ENCODE data around the gene TSPAN12.
"Not testable (repeated sequence)": the region's sequence is repeated elsewhere in the genome, so short reads cannot be mapped to it uniquely, and the experiment has no call there.

Gene TSPAN12

GRCh38 chr7:120857588-120858573 lies at the start of gene TSPAN12:
Gene TSPAN12 (minus strand): TSS chr7:120858144. CDS start chr7:120856763, 1,381 bp downstream.
- peak; percentile 62 for DNase-seq

GRCh38 chr7:120898715-120899499 lies 41.0 kb upstream of the TSPAN12 start:
- no peak for DNase-seq

- not testable (repeated sequence) for DNase-seq
Observed at GRCh38 chr7:120895253-120895652, 37.3 kb upstream of the TSPAN12 start.

GRCh38 chr7:120885602-120886001 lies 27.7 kb upstream of the TSPAN12 start:
- DNase-seq = not testable (repeated sequence)

- DNase-seq = no peak
Observed at GRCh38 chr7:120877701-120878100, 19.8 kb upstream of the TSPAN12 start.

- DNase-seq = no peak
Observed at GRCh38 chr7:120876922-120877321, 19.0 kb upstream of the TSPAN12 start.

- DNase-seq = no peak
Observed at GRCh38 chr7:120874722-120875121, 16.8 kb upstream of the TSPAN12 start.

- no peak for DNase-seq
Observed at GRCh38 chr7:120874016-120874415, 16.1 kb upstream of the TSPAN12 start.

- no peak for DNase-seq
Observed at GRCh38 chr7:120873401-120873800, 15.5 kb upstream of the TSPAN12 start.

- no peak for DNase-seq
Observed at GRCh38 chr7:120869700-120870099, 11.8 kb upstream of the TSPAN12 start.

GRCh38 chr7:120867932-120868331 lies 10.0 kb upstream of the TSPAN12 start:
- no peak for DNase-seq

GRCh38 chr7:120865191-120865981 lies 7.4 kb upstream of the TSPAN12 start:
- no peak for DNase-seq

GRCh38 chr7:120864141-120864900 lies 6.4 kb upstream of the TSPAN12 start:
- DNase-seq = no peak

GRCh38 chr7:120862987-120863590 lies 5.1 kb upstream of the TSPAN12 start:
- DNase-seq = no peak

- DNase-seq = no peak
Observed at GRCh38 chr7:120860156-120860555, 2.2 kb upstream of the TSPAN12 start.

- DNase-seq = no peak
Observed at GRCh38 chr7:120859459-120859858, 1.5 kb upstream of the TSPAN12 start.

- DNase-seq = peak; percentile 3
Observed at GRCh38 chr7:120856621-120857352, 1.2 kb downstream of the TSPAN12 start.

- DNase-seq = no peak
Observed at GRCh38 chr7:120856198-120856597, 1.7 kb downstream of the TSPAN12 start.

GRCh38 chr7:120852700-120853099 lies 5.2 kb downstream of the TSPAN12 start:
- DNase-seq = no peak

GRCh38 chr7:120843109-120843508 lies 14.8 kb downstream of the TSPAN12 start:
- peak; percentile 67 for DNase-seq

- no peak for DNase-seq
Observed at GRCh38 chr7:120842121-120842621, 15.8 kb downstream of the TSPAN12 start.
